Tibial nerve (tissue), 4 donors: Measurements from ENCODE around the gene RFC1.

Source experiments
- EP300 ChIP-seq, 2 donors: sonication (generic); formaldehyde crosslinking; IDR thresholded peaks; one replicate each; pipeline ENCODE4 v1.6.1; 2017; ENCODE audit warnings: antibody characterized with exemption in 2 of 2, mild to moderate bottlenecking in 1 of 2
- POLR2A ChIP-seq, 2 donors: fragments of 450-650 bp; IDR thresholded peaks; one replicate each; pipeline ENCODE4 v1.6.1; 2017; ENCODE audit warnings: antibody characterized with exemption in 2 of 2, mild to moderate bottlenecking in 2 of 2, moderate library complexity in 2 of 2
- TF ChIP-seq, protein P1 (sequence below), 5 experiments: fragments of 200-600 bp in 3 of 5; fragments of 450-650 bp in 2 of 5; sonication (generic) in 3 of 5; IDR thresholded peaks; one replicate each; pipeline ENCODE4 v1.5.1; 2016 to 2019; ENCODE audit warnings: antibody characterized with exemption in 5 of 5, mild to moderate bottlenecking in 3 of 5, moderate library complexity in 2 of 5

DNA sequence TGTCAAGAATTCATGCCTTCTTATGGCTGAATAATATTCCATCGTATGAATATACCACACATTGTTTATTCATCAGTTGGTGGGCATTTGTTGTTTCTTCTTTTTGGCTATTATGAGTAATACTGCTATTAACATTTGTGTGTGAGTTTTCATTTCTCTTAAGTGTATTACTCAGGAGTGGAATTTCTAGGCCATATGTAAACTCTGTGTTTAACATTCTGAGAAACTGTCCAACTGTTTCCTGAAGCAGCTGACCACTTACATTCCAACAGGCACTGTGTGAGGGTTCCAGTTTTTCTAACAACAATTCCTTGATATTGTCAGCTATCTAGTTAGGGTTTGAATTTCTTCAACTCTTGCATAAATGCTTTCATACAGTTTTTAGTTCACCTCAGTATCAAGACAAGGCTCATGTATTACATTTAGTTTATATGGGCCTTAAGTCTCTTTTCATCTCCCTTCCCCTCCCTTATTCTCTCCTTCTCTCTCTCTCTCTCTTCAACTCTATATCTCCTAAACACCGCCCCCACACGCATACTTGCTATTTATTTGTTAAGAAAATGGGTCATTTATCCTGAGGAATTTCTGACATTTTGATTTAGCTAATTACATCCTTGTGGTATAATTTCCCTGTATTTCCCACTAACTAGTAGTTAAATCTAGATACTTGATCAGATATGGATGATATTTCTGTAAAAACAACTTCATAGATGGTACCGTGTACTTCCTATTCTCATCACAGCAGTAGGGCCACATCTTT, 106.4 kb downstream of the RFC1 start:
- TF ChIP-seq, protein P1, sequence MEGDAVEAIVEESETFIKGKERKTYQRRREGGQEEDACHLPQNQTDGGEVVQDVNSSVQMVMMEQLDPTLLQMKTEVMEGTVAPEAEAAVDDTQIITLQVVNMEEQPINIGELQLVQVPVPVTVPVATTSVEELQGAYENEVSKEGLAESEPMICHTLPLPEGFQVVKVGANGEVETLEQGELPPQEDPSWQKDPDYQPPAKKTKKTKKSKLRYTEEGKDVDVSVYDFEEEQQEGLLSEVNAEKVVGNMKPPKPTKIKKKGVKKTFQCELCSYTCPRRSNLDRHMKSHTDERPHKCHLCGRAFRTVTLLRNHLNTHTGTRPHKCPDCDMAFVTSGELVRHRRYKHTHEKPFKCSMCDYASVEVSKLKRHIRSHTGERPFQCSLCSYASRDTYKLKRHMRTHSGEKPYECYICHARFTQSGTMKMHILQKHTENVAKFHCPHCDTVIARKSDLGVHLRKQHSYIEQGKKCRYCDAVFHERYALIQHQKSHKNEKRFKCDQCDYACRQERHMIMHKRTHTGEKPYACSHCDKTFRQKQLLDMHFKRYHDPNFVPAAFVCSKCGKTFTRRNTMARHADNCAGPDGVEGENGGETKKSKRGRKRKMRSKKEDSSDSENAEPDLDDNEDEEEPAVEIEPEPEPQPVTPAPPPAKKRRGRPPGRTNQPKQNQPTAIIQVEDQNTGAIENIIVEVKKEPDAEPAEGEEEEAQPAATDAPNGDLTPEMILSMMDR (IDR thresholded peaks at IDR 0.05): no peak
- TF ChIP-seq POLR2A (IDR thresholded peaks at IDR 0.05) (no peak), EP300 (IDR thresholded peaks at IDR 0.05) (no peak)
